Measurements from ENCODE around the gene APOH.

Gene APOH

GRCh38 chr17:66190738-66191592 lies 38.2 kb downstream of the APOH start:
- no peak for DNase-seq

- no peak for DNase-seq
Observed at GRCh38 chr17:66187718-66188117, 41.5 kb downstream of the APOH start.

- no peak for DNase-seq
Observed at GRCh38 chr17:66185862-66186261, 43.4 kb downstream of the APOH start.

- DNase-seq: no peak
Observed at GRCh38 chr17:66184392-66184791, 44.8 kb downstream of the APOH start.

GRCh38 chr17:66183529-66183928 lies 45.7 kb downstream of the APOH start:
- DNase-seq: no peak

GRCh38 chr17:66178642-66179041 lies 50.6 kb downstream of the APOH start:
- no peak for DNase-seq

GRCh38 chr17:66177048-66177447 lies 52.2 kb downstream of the APOH start:
- DNase-seq: peak; percentile 82

GRCh38 chr17:66175892-66176291 lies 53.3 kb downstream of the APOH start:
- peak; percentile 69 for DNase-seq

- DNase-seq: no peak
Observed at GRCh38 chr17:66172691-66173223, 56.5 kb downstream of the APOH start.

GRCh38 chr17:66172144-66172543 lies 57.1 kb downstream of the APOH start:
- DNase-seq: no peak

GRCh38 chr17:66171692-66172091 lies 57.5 kb downstream of the APOH start:
- no peak for DNase-seq

- no peak for DNase-seq
Observed at GRCh38 chr17:66171172-66171571, 58.0 kb downstream of the APOH start.

- DNase-seq: no peak
Observed at GRCh38 chr17:66169839-66170238, 59.4 kb downstream of the APOH start.

GRCh38 chr17:66167189-66167815 lies 61.9 kb downstream of the APOH start:
- no peak for DNase-seq

GRCh38 chr17:66165537-66166123 lies 63.6 kb downstream of the APOH start:
- DNase-seq: peak; percentile 39

All from NCI-H748 treated with DMSO at 0.1 percent for 48 hours (cell line).